NCI-H2227 (cell line): Measurements from ENCODE around the gene CABP2.
A peak's percentile ranks its signal among the peaks of the same experiment; 100 is the strongest.
"Not testable (repeated sequence)": the region's sequence is repeated elsewhere in the genome, so short reads cannot be mapped to it uniquely, and the experiment has no call there.

Experiments
- DNase-seq: peaks from one replicate; lab custom pipeline; 2025; ENCODE audit not compliant: unreplicated experiment; lab: John Stamatoyannopoulos, UW

The CABP2 gene

DNA sequence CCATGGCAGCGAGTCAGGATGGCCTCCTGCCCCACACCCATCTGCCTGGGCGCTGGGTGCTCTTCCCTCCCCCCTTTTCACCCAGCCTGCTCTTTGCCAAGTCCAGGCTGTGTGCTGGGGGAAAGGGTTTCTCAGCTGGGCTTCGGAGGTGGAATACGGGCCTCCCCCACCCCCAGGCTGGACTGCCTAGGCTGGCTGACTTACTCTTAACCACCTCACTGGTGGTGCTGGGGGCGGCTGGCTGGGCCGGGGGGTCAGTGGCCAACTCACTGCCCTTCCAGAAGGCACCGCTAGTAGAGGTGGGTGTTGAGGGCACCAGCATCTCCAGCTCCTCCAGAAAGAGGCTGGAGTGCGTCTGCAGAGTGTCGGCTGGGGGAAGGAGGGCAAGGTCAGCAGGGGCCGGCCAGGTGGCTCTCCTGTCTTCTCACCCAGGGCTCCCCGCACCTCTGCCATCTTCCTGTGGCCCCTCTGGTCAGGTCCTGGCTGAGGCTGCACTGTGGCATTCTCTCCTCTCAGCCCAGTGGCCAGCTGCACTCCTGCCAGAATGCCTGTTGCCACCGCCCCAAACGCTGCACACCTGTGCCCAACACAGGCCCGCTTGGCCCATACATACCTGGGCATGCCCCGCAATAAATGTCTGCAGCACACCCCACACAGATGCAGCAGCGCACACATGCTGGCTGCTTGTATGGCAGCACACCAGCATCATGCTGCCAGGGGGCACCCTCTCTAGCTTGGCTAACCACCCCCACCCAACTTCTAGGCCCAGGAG lies 27.8 kb downstream of the CABP2 start:
- DNase-seq = no peak

- no peak for DNase-seq
Observed at GRCh38 chr11:67494371-67495233, 28.6 kb downstream of the CABP2 start.

GRCh38 chr11:67493548-67494370 lies 29.5 kb downstream of the CABP2 start:
- DNase-seq = no peak

- DNase-seq = no peak
Observed at GRCh38 chr11:67492801-67493547, 30.3 kb downstream of the CABP2 start.

DNA sequence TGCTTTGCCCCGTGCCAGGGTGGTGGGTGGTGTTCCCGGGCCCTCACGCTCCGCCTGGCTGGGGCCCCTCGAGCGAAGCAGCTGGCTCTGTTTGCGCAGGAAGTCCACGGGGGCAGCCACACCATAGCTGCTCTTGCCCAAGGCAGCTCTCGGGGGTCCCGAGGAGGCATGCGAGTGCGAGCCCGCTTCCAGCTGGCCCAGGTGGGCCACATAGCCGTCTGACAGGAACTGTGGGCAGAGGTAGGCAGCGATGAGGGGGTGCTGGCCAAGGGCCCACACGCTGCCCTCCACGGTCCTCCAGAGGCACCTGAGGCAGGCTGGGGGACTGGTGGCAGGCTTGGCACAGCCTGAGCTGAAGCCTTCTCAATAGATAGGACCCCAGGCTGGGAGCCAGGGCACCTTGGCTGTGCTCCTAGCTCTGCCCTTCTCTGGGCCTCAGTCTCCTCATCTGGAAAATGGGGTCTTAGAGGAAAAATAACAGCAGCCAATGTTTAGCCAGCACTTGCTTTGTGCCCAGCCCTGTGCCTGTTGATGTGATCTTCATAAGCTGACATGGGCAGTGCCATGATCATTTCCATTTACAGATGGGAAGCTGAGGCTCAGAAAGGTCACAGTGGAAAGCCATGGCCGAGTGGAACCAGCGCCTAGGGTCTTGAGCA lies 31.0 kb downstream of the CABP2 start:
- DNase-seq = no peak

DNA sequence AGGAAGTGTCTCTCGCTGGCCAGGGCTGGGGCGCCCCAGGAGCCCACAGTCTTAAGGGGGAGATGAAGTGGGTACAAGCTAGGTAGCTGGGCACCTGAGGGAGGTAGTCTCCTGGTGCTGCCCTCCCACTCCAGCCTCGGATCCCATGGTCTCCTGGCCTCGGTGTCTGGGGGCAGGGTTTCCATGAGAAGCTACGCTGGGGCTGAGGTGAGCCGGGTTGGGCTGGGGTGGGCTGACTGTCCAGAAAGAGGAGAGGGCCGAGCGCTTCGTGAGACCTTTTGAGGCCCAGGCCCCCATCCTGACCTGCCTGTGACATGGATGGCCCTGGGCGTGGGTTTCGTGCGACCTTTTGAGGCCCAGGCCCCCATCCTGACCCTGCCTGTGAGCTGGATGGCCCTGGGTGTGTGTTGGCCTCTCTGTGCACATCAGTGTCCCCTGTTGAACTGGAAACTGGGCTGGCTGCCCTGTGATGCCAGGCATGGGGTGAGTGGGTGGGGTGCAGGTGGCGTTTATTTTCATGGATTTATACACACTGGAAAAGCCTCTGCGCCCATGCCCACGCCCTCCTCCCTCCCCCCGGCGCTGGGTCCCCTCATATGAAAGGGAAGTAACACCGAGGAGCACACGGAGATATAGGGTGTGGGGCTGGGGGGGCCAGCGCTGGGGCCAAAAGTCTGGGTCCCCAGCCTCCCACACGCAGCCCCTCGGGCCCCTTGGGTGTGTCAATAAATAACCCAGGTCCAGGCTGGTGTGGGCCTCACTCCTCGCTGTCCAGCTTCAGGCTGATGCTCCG lies 31.8 kb downstream of the CABP2 start:
- DNase-seq = no peak

DNA sequence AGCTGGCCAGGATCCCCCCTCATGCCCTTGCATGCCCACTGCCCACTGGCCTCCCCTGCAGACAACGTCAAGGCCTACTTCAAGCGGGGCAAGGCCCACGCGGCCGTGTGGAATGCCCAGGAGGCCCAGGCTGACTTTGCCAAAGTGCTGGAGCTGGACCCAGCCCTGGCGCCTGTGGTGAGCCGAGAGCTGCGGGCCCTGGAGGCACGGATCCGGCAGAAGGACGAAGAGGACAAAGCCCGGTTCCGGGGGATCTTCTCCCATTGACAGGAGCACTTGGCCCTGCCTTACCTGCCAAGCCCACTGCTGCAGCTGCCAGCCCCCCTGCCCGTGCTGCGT lies 32.5 kb downstream of the CABP2 start:
- no peak for DNase-seq

- no peak for DNase-seq
Observed at GRCh38 chr11:67489885-67490726, 33.1 kb downstream of the CABP2 start.

DNA sequence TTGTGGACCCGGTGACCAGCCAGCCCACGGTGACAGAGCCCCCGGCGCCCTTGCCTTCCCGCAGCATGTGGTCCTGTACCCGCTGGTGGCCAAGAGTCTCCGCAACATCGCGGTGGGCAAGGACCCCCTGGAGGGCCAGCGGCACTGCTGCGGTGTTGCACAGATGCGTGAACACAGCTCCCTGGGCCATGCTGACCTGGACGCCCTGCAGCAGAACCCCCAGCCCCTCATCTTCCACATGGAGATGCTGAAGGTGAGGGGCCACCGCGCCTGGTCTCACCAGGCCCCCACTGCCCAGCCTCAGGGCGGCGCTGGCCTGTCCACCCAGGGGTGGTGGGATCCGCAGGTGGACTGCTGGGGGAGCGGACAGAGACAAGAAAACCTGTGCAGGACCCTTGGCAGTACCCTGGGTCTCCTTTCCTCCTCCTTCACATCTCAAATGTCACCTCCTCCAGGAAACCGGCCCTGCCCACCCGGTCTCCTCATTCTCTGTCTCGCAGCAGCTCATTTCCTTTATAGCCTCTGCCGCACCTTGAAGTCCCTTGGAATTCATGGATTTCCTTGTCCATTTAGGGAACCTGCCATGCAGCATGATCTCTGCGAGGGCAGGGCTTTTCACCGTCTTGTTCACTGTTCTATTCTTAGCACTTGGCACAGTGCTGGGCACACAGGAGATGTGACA lies 33.9 kb downstream of the CABP2 start:
- DNase-seq = no peak

- DNase-seq = no peak
Observed at GRCh38 chr11:67486481-67487195, 36.6 kb downstream of the CABP2 start.

DNA sequence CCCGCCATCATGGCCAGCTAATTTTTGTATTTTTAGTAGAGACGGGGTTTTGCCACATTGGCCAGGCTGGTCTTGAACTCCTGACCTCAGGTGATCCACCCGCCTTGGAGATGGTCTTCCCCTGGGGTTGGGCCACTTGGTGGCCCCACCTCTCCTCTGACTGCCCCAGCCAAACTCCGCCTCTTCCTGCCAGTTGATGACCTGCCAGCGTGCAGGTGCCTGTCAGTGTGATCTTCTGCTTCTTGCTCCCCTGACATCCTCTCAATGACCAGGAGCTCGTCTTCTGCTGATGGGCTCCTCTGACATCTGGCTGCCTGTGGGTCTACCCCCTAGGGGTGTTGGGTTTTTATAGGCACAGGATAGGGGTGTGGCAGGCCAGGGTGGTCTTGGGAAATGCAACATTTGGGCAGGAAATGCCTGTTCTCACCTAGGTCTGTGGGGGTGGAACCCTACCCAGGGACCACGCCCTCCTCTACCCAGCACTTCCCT lies 37.3 kb downstream of the CABP2 start:
- not testable (repeated sequence) for DNase-seq

- DNase-seq = no peak
Observed at GRCh38 chr11:67484847-67485311, 38.4 kb downstream of the CABP2 start.

GRCh38 chr11:67483831-67484665 lies 39.2 kb downstream of the CABP2 start:
- DNase-seq = no peak

GRCh38 chr11:67482827-67483798 lies 40.1 kb downstream of the CABP2 start, which contains the start of gene AIP:
TSS of gene AIP (plus strand) at chr11:67483026. CDS start at chr11:67483159, 133 bp downstream.
- peak; percentile 99 for DNase-seq

- no peak for DNase-seq
Observed at GRCh38 chr11:67482275-67482826, 40.9 kb downstream of the CABP2 start.
